Hair follicular keratinocyte (primary cell): ENCODE measurements around the gene DIAPH1. TPM values are rescaled to one million over a fixed set of nuclear protein-coding genes. Genes with fewer than 3 reads are reported as not detected.

Experiments used
- total RNA-seq: library from RNA; depleted of rRNA; stranded (reverse); fragments of >200 nt; gene quantifications from 2 replicates; pipeline ENCODE4 v1.2.3, GENCODE V29; 2015

The DIAPH1 gene
- total RNA-seq = 99.0 and 100 TPM in 2 replicates

DNA sequence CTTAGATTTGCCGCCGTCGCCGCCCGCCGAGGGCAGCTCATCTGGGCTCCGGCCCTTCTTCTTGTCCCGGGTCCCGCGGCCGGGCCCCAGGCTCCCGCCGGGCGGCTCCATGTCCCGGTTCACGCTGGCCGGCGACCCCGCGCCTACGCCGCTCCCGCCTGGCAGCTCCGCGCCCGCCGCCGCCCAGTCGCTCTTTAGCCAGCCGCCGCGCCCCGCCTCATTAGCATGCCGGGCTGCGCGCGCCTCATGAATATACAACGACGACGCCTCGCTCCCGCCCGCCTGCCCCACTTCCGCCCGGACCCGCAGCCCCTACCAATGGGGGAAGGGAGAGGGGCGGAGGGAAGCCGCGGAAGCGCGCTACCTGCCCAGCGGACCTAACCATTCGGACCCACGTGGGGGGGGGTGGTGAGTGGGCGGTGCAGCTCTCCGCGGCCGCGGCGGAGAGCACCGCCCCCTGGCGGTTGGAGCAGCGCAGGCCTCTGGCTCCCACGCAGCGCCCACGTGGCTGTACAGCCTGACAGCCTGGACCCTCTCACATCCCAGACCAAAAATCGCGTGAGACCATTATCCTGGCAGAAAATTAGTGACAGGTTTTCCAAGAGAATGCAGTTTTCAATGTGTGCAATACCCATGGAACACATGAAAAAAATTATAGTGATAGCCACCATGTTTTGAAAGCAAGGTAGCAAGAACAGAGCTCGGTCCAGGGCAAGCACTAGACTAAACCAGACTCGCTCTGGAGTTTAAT, at the start of gene DIAPH1:
Gene DIAPH1 (minus strand): TSS at position 197 of the 751 bp plus-strand sequence. CDS start 86 bp downstream, at position 111.

DNA sequence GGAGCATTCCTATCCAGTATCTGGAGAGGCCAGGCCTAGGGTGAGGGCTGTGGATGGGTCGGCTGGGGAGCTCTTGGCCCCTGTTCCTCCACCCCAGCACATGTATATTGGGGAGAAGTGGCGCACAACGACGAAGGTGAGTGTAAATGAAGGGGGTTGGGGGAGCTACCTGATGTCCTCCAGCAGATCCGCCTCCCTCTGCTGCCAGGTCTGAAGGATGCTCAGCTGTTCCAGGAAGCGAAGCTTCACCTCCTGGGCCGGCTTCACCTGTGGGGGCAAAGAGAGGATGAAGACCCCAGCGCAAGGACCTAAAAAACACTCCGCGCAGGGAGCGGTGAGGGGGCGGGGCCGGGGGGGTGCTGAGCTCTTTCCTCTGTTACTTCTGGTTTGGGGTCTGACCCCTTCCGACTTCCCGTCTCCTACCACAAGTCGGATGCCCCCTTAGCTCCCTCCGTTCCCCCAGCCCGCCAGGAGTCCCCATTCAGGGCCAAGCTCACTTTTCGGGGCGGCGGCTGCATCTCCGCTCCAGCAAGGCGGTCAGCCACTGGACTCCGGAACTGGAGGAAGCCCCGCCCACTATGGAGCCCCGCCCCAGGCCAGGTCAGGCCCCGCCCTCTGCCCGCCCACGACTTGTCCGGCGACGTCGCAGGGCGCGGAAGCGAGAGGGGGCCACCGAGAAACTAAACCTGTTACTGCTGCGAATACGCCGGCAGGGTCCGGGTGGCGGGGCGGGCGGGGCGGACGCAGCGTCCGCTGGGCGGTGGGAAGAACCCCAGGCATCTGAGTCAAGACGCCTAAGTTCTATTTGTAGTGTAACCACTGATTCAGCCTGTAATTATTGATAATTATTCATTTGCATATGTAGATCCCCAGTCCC, 32.3 kb upstream of the DIAPH1 start, which contains the start of gene FCHSD1:
Gene FCHSD1 (minus strand): TSS at position 568 of the 877 bp plus-strand sequence. CDS start 50 bp downstream, at position 518.

DNA sequence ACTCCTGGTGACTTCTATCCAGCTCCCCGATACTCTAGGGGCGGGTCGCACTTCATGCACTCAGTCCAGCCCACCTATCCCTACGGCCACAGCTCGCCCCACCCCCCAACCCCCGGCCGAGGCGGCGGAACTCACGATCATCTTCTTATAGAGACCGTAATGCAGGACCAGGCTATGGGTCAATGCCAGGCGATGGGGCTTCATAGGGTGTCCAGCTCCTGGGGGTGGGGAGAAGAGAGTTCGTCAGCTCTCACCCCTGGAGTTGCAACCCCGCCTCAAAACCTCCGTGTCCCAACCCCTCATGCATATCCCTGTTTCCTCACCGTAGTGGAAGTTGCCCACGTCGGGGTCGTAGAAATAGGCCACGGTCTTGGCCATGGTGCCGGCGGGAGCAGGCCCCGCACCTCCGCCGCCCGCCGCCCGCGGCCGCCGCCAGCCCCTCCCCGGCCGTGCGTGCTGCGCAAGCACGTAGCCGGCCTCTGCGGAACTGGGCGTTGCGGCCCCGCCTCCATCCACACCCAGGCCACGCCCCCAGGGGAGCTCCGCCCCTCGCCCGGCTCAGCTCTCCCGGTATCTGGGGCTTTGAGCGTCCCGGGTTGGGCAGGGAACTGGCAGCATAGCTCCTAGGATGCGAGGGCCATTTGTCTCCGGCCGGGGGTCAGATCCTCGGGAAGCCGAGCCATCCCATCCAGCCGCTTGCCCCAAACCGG, 17.8 kb upstream of the DIAPH1 start, which contains the start of the genes HDAC3 and RELL2:
Gene HDAC3 (minus strand): TSS at position 437 of the 710 bp plus-strand sequence. CDS start 59 bp downstream, at position 378.
Gene RELL2 (plus strand): TSS at position 585 of the 710 bp plus-strand sequence. CDS start 1,229 bp downstream, outside the sequence.

DNA sequence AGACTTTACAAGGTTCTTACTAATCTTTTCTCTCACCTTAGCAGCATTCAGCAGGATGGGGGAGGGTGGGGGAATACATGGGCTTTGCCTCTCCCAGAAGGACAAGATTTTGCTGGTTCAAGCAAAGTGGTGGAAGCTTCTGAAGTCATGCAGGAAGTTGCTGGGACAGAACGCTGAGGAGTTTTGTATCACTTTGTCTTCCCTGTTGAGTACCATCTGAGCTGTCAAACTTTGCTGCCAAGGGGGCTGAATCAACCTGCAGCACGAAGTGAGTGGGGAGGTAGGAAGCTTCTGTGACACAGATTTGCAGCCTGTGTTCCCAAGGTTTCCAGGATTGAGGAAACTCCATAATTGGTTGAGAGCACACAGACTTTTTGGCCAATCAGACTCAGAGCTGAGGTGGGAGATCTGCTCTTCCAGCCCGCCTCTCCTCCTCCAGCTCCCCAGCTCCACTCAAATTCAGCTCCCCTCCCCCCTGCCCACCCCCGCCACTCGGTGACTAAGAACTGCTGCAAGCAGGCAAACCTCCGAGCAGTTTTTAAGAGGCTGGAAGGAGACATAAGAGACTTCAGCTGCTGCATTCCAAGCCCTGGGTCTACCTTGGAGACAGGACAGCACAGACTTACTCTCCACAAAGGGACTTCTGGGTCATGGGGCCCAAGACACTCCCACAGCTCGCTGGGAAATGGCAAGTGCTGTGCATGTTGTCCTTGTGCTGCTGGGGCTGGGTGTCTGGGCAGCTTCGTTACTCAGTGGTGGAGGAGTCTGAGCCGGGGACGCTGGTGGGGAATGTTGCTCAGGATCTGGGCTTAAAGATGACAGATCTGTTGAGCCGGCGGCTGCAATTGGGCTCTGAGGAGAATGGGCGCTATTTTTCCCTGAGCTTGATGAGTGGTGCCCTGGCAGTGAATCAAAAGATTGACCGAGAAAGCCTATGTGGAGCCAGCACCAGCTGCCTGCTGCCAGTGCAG, 129.9 kb downstream of the DIAPH1 start, which contains the start of gene PCDHGC5:
Gene PCDHGC5 (plus strand): TSS at position 491 of the 971 bp plus-strand sequence. CDS start 160 bp downstream, at position 651.

DNA sequence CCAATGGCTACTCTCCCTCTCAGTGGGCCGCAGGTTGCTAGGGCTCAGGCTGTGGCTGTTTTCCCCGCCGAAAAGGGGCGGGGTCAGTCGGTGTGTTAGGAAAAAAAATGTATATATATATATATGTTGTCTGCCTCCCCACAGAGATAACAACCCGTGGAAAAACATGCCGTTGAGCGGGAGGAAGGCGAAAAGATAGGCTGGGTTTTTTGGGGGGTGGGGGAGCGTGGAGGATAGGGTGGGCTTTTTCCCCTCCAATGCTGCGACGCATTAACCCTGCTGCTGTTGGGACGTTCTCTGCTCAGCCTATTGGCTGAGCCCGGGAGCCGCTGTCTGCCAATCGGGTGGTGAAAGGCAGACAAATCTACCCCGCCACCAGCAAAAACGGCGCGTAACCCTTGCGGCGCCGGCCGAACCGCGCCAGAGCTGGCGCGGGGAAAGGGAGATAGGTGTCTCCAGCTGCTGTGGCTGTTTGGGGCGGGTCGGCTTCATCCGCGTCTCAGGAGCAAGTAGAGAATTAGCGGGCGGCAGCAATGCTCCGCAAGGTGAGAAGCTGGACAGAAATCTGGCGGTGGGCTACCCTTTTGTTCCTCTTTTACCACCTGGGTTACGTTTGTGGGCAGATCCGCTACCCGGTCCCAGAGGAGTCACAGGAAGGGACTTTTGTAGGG, 134.0 kb downstream of the DIAPH1 start, which contains the start of gene PCDHGC4:
Gene PCDHGC4 (plus strand): TSS at position 390 of the 671 bp plus-strand sequence. CDS start 144 bp downstream, at position 534.

DNA sequence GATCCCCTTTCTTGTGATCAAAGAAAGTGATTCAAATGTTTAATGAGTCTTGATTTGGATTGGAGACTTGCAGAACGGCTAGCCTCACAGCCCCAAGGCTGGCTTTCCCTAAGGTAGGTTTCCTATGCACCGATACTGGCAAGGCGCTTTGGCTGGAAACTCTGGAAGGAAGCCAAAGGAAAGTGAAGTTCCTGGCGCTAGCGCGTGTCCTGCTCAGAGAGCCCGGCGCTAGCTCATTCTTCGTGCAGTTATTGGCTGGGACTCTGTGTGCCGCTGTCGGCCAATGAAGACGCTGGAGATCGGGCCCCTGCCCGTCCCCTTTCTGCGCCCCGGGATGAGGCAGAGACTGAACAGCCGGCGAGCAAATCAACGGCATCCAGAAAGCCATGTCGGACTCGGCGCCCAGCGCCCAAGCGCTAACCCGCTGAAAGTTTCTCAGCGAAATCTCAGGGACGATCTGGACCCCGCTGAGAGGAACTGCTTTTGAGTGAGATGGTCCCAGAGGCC, 143.1 kb downstream of the DIAPH1 start, which contains the start of gene PCDHGC3:
Gene PCDHGC3 (plus strand): TSS at position 342 of the 507 bp plus-strand sequence. CDS start 151 bp downstream, at position 493.

Other genes with a start within 250 kb of the DIAPH1 start
- 0.31 and 0.46 TPM in 2 replicates for gene PCDHGB3, start 248.8 kb downstream of the DIAPH1 start, total RNA-seq
- gene PCDHGA6, start 245.1 kb downstream of the DIAPH1 start, total RNA-seq = 0.15 and 0.16 TPM in 2 replicates
- 0.11 and 0.86 TPM in 2 replicates for gene PCDHGA7, start 236.3 kb downstream of the DIAPH1 start, total RNA-seq
- 1.5 and 3.7 TPM in 2 replicates for gene PCDHGB4, start 231.3 kb downstream of the DIAPH1 start, total RNA-seq
- gene PCDHGA8, start 226.4 kb downstream of the DIAPH1 start, total RNA-seq = 0.08 and 0.39 TPM in 2 replicates
- 3.3 and 5.9 TPM in 2 replicates for gene PCDHGB5, start 221.1 kb downstream of the DIAPH1 start, total RNA-seq
- 0.53 and 0.70 TPM in 2 replicates for gene PCDHGA9, start 216.2 kb downstream of the DIAPH1 start, total RNA-seq
- gene PCDHGB6, start 211.0 kb downstream of the DIAPH1 start, total RNA-seq = 0.61 and 0.70 TPM in 2 replicates
- gene PCDHGA10, start 206.0 kb downstream of the DIAPH1 start, total RNA-seq = 1.3 and 1.6 TPM in 2 replicates
- gene PCDHGB7, start 201.3 kb downstream of the DIAPH1 start, total RNA-seq = 1.3 and 2.3 TPM in 2 replicates
- gene PCDHGA11, start 197.9 kb downstream of the DIAPH1 start, total RNA-seq = 0.84 and 0.94 TPM in 2 replicates
- 1.6 and 4.0 TPM in 2 replicates for gene PCDHGA12, start 188.5 kb downstream of the DIAPH1 start, total RNA-seq
- 21.8 and 60.9 TPM in 2 replicates for gene PCDHGC3, start 143.0 kb downstream of the DIAPH1 start, total RNA-seq
- 0.19 and 0.31 TPM in 2 replicates for gene PCDHGC4, start 134.0 kb downstream of the DIAPH1 start, total RNA-seq
- 1.2 and 5.0 TPM in 2 replicates for gene PCDHGC5, start 129.9 kb downstream of the DIAPH1 start, total RNA-seq
- 51.6 and 61.5 TPM in 2 replicates for gene HDAC3, start 17.8 kb upstream of the DIAPH1 start, total RNA-seq
- 5.6 and 15.1 TPM in 2 replicates for gene RELL2, start 18.0 kb upstream of the DIAPH1 start, total RNA-seq
- gene FCHSD1, start 32.4 kb upstream of the DIAPH1 start, total RNA-seq = 9.1 and 20.4 TPM in 2 replicates
- gene ARAP3, start 63.2 kb upstream of the DIAPH1 start, total RNA-seq = 2.6 and 4.4 TPM in 2 replicates